Measurements from ENCODE around the gene TSPAN32. TPM values are rescaled to one million over a fixed set of nuclear protein-coding genes. Genes with fewer than 3 reads are reported as not detected.

TSPAN32 gene
- total RNA-seq, 1 experiment from 2014 or later = not detected

GRCh38 chr11:2330696-2331095 lies 28.9 kb downstream of the TSPAN32 start:
- DNase-seq (ENCODE audit: low read depth, low spot score) (no peak), ATAC-seq (no peak)
- no peaks in the 10 kb centered on the region for H3K79me2 ChIP-seq (ENCODE audit: insufficient read depth, low read length)
- no peak overlapping the region for H3K9ac ChIP-seq (ENCODE audit: low read length)
- TF ChIP-seq CTCF (IDR thresholded peaks at IDR 0.05 in 2 of 3, conservative IDR thresholded peaks at IDR 0.05 in 1 of 3; ENCODE audit: borderline replicate concordance in 1 of 3, insufficient read depth in 1 of 3, low read depth in 2 of 3, low read length in 2 of 3) = no peak
- TF ChIP-seq SP1 (IDR thresholded peaks at IDR 0.05; ENCODE audit: low read depth) = no peak
- no peak for TF ChIP-seq JUND (IDR thresholded peaks at IDR 0.05)
- TF ChIP-seq YY1 (IDR thresholded peaks at IDR 0.05; ENCODE audit: extremely low read depth, insufficient replicate concordance, low read depth, low read length) = no peak
- no peak for TF ChIP-seq POLR2A (IDR thresholded peaks at IDR 0.05; ENCODE audit: borderline replicate concordance, extremely low read depth, insufficient read depth, insufficient read length)
- TF ChIP-seq ZBTB33 (IDR thresholded peaks at IDR 0.05; ENCODE audit: extremely low read depth, insufficient replicate concordance, low read length) = no peak
- TF ChIP-seq FOSL1 (IDR thresholded peaks at IDR 0.05; ENCODE audit: low read depth) = no peak
- TF ChIP-seq EGR1 (IDR thresholded peaks at IDR 0.05; ENCODE audit: low read depth) = no peak
- no peak for TF ChIP-seq EZH2phosphoT487 (IDR thresholded peaks at IDR 0.05; ENCODE audit: borderline replicate concordance)
- TF ChIP-seq ELF1 (IDR thresholded peaks at IDR 0.05; ENCODE audit: borderline replicate concordance, low read depth) = no peak
- no peak for TF ChIP-seq REST (IDR thresholded peaks at IDR 0.05; ENCODE audit: low read depth)
- TF ChIP-seq ZNF274 (IDR thresholded peaks at IDR 0.05; ENCODE audit: low read depth, low read length) = no peak
- no peak for TF ChIP-seq CBX3 (IDR thresholded peaks at IDR 0.05; ENCODE audit: low read depth)
- TF ChIP-seq RAD21 (IDR thresholded peaks at IDR 0.05; ENCODE audit: low read depth) = no peak
- no peak for TF ChIP-seq ZFX (IDR thresholded peaks at IDR 0.05)
- no peak for TF ChIP-seq CEBPB (IDR thresholded peaks at IDR 0.05; ENCODE audit: low read depth)
- H3K4me2 ChIP-seq (ENCODE audit: low read length) = no peak overlapping the region
- no peak overlapping the region for H3K27ac ChIP-seq (ENCODE audit: low read depth, low read length)
- H4K20me1 ChIP-seq (ENCODE audit: insufficient read depth) = no peaks in the 10 kb centered on the region
- ChIA-PET CTCF (no interaction called here), POLR2A (no interaction called here), RAD21 (ENCODE audit: low non-redundant PET in 1 of 2, low total read pairs in 2 of 2, uncharacterized antibody in 2 of 2, unreplicated experiment in 2 of 2) (no interaction called here)
- H3K4me1 ChIP-seq (ENCODE audit: control insufficient read depth in 1 of 2, insufficient read depth in 2 of 2, low read length in 2 of 2) = peaks cover 0 to 3% of the 10 kb centered on the region in 2 experiments; a peak in 2 of 4 replicates
- no peaks in the 10 kb centered on the region for H3K36me3 ChIP-seq (ENCODE audit: control insufficient read depth in 1 of 2, insufficient read depth in 2 of 2, low read length in 2 of 2)
- no peak overlapping the region for H3K4me3 ChIP-seq (replicated peaks in 1 of 2; ENCODE audit: low read depth in 1 of 2, low read length in 2 of 2)
- no peak overlapping the region for H2AFZ ChIP-seq (ENCODE audit: low read depth, low read length, poor library complexity, severe bottlenecking)
- H3K27me3 ChIP-seq (ENCODE audit: insufficient read depth, low read length) = no peaks in the 10 kb centered on the region
- no TSS peak for BruUV-seq (replicated peaks)
- no peaks in the 10 kb centered on the region for H3K9me2 ChIP-seq (ENCODE audit: insufficient read depth)
- H3K9me3 ChIP-seq (ENCODE audit: control insufficient read depth in 1 of 2, insufficient read depth in 1 of 2, low read depth in 1 of 2, low read length in 2 of 2) = peaks cover 0 to 4% of the 10 kb centered on the region in 2 experiments; a peak in 1 of 4 replicates
- intact Hi-C loops (cut with micrococcal nuclease) = no loop called here

All from HCT116 (cell line).